Stimulated activated CD8-positive, alpha-beta memory T cell treated with anti-CD3 and anti-CD28 coated beads, Interleukin-7, amount 100 ng/mL, for 4 hours (primary cell): ENCODE results near the gene C1orf74.

Experiments
- DNase-seq, 2 donors: peaks; one replicate each; pipeline ENCODE4 v3.0.0-alpha.2; 2020; ENCODE audit warnings: low read depth in 2 of 2

C1orf74 gene

DNA sequence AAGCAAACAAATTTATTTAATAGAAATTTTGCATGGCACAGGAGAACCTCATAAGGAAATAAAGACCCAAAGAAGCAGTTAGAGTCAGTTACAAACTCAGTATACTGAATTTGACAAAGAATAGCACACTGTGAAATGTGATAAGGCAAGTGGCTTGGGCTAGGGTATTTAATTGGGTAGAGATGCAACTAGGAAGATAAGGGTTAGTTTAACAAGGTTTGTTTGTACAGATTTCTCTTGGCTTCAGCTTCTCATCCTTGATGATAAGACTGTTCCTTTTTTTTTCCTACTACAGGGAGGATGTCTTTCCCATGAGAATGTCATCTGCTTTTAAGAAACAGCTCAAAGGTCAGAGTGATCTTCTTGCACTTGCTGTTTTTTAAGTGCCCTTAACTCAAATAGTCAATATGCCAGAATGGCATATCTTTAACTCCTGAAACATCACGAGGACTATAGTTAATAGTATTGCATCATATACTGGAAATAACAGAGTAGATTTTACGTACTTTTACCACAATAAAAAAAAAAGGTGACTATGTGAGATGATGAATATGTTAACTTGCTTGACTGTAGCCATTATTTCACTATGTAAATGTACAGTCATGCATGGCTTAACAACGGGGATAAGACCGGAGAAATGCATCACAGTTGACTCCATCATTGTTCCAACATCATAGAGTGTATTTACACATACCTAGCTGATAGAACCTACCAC, 37.8 kb downstream of the C1orf74 start:
- DNase-seq, result no peak

- no peak for DNase-seq
Measured at GRCh38 chr1:209743145-209743482, 41.2 kb downstream of the C1orf74 start.

- DNase-seq, result no peak
Measured at GRCh38 chr1:209742409-209743144, 41.8 kb downstream of the C1orf74 start.

DNA sequence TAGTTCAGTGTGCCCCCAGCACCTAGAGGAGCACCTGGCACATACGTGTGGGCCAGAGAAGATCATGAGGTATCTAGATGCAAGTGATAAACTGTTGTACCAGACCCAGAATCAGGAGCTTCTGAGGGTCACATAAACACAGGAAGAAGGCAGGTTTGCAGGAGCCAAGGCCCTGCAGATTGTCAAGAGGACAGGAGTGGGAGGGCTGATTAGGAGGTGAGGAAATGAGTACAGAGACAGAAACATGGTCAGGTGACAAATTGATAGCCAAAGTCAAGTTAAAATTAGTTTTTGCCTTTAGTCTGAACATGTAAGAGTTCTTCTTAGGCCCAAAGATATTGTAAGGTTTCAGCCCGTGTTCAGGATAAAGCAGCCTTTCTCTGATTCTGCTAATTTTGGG, 42.5 kb downstream of the C1orf74 start:
- no peak for DNase-seq

DNA sequence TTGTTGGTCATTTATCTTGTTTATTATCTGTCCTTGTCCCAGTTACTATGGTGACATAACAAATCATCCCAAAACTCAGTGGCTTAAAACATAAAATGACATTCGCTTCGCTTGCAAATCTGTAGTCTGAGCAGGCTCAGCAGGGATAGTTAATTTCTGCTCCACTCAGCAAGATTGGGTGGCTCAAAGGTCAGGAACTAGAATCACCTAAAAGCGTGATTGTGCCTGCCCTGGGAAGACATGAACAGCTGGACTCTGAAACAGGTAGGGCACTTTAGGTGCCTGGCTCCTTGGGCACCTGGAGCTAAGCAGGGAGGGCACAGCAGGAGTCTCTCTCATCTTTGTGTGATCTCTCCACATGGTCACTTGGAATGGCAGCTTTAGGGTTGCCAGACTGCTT, 43.2 kb downstream of the C1orf74 start:
- no peak for DNase-seq

DNA sequence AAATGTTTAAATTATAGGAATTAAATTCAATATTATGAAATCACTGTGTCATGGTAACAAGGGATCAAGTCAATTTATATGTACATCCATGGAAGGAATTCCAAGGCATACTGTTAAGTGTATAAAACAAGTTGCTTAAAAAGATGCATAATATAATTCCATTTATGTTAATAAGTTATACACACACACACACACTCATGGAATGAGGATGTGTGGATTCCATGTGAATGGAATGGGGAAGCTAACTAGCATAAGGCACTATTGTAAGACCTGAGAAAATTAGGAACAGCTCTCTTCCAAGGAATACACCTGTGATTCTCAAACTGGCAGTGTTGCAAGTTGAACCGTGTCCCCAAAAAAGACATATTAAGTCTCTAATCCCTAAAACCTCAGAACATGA, 46.1 kb downstream of the C1orf74 start:
- no peak for DNase-seq

- DNase-seq, result no peak
Measured at GRCh38 chr1:209737118-209737505, 47.2 kb downstream of the C1orf74 start.

- no peak for DNase-seq
Measured at GRCh38 chr1:209736490-209737117, 47.8 kb downstream of the C1orf74 start.

GRCh38 chr1:209733409-209734192, 50.8 kb downstream of the C1orf74 start:
- no peak for DNase-seq

GRCh38 chr1:209732725-209733124, 51.6 kb downstream of the C1orf74 start:
- DNase-seq, result no peak

DNA sequence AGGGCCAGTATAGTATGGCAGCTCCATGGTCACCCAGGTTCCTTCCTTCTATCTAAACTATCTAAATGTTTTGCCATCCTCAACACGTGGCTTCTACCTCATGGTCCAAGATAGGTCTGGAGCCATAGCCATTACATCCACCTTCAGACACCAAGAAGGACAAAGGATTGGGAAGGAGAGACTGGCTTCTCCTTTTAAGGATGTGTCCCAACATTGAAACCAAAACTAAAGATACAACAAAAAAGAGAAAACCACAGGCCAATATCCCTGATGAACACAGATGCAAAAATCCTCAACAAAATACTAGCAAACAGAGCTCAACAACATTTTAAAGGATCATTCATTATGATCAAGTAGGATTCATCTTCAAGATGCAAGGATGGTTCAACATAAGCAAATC, 54.9 kb downstream of the C1orf74 start:
- DNase-seq, result no peak
